NB4 (cell line): Measurements from ENCODE around the gene B4GALT1.

ENCODE experiments used
- MAX ChIP-seq: IDR thresholded peaks from 2 replicates; pipeline ENCODE4 v1.6.1; 2011; ENCODE audit warnings: low read depth, low read length
- MYC ChIP-seq: IDR thresholded peaks from 2 replicates; pipeline ENCODE4 v1.6.1; 2011; ENCODE audit warnings: low read depth, low read length
- POLR2A ChIP-seq: IDR thresholded peaks from 2 replicates; pipeline ENCODE4 v1.6.1; 2011; ENCODE audit warnings: mild to moderate bottlenecking; ENCODE audit not compliant: insufficient read length; ENCODE audit errors: extremely low read depth
- TF ChIP-seq, protein P1 (sequence below): IDR thresholded peaks from one replicate; pipeline ENCODE4 v1.5.1; 2012; ENCODE audit warnings: low read depth, low read length

DNA sequence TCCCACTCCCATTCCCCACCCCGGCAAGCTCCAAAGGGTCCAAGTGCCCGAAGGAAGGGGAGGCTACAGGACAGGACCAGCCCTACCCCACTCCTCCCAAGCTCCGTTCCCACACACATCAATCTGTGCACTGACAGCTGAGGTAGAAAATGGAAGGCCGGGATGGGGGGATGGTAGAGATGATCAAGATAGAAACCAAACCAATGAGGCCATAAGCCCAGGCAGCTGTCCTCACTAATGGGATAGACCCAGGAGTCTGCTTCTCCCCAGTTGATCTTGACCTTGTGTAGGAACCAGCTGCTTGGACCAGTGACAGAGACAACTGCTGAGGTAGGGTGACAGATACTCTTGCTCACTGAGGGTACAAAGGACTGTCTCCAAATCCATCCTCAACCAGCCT is 38.6 kb downstream of the B4GALT1 start:
- TF ChIP-seq, protein P1, sequence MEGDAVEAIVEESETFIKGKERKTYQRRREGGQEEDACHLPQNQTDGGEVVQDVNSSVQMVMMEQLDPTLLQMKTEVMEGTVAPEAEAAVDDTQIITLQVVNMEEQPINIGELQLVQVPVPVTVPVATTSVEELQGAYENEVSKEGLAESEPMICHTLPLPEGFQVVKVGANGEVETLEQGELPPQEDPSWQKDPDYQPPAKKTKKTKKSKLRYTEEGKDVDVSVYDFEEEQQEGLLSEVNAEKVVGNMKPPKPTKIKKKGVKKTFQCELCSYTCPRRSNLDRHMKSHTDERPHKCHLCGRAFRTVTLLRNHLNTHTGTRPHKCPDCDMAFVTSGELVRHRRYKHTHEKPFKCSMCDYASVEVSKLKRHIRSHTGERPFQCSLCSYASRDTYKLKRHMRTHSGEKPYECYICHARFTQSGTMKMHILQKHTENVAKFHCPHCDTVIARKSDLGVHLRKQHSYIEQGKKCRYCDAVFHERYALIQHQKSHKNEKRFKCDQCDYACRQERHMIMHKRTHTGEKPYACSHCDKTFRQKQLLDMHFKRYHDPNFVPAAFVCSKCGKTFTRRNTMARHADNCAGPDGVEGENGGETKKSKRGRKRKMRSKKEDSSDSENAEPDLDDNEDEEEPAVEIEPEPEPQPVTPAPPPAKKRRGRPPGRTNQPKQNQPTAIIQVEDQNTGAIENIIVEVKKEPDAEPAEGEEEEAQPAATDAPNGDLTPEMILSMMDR = no peak
- TF ChIP-seq MYC (no peak), MAX (no peak), POLR2A (no peak)
